Lung microvascular endothelial cell (primary cell): Measurements from ENCODE around the gene TP73. TPM values are rescaled to one million over a fixed set of nuclear protein-coding genes. Genes with fewer than 3 reads are reported as not detected.

Source experiments
- DNase-seq, 2 donors: peaks; one replicate each; pipeline versions ENCODE4 v3.0.0 to v3.0.0-alpha.2; 2010; ENCODE audit warnings: low read depth in 2 of 2
- total RNA-seq: library from RNA; depleted of rRNA; stranded (reverse); fragments of >200 nt; gene quantifications from 2 replicates; pipeline ENCODE4 v1.2.1, GENCODE V29; 2014

TP73 gene
- total RNA-seq, 1 donor from 2014 or later, result under 0.01 TPM

- no peak for DNase-seq
These were observed 1.0 kb upstream of the TP73 start for GRCh38 chr1:3651026-3651929.

- no peak for DNase-seq
These were observed 401 bp downstream of the TP73 start for GRCh38 chr1:3652548-3653285.

DNA sequence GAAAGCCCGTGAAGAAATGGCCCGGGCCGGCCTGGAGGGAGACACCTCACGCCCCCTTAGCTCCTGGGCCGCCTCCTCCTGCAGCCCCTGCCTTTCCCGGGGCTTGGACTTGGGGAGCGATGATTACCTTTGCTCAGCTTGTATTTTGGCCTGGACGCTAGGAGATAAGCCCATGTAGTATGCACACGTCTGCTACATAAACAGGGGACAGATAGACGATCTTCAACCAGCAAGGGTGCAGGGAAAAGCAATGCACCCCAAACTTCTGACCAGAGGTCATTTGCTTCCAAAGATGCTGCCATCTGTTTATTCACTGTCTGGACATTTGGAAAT lies 936 bp downstream of the TP73 start:
- DNase-seq, result no peak

- no peak for DNase-seq
These were observed 2.4 kb downstream of the TP73 start for GRCh38 chr1:3654549-3655281.

DNA sequence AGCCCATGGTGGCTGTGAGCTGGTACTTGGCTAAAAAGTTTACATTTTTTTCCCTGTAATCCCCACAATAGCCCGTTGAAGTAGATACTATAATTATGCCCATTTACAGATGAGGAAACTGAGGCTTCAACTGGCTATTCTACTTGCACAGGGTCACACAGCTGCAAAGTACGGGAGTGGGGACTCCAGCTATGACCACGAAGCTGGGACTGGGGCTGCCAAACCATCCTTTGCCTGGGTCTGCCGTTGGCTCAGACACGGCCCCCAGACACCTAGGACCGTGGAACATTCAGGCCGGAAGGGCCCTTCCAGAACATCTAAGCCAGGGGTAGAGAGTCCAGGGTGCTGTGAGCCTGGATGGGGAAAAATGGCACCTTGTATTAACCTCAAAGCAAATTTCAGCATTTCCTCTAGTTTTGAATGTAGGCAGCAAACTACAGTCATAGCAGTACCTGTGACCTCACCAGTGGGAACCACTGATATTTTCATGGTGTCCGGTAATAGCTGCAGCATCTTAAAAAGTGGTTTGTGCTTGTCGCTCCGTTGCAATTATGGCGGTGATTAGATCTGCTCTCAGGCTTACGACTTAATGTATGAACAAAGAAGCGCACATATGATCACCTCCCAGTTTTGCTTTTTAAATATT lies 4.3 kb downstream of the TP73 start:
- no peak for DNase-seq

DNA sequence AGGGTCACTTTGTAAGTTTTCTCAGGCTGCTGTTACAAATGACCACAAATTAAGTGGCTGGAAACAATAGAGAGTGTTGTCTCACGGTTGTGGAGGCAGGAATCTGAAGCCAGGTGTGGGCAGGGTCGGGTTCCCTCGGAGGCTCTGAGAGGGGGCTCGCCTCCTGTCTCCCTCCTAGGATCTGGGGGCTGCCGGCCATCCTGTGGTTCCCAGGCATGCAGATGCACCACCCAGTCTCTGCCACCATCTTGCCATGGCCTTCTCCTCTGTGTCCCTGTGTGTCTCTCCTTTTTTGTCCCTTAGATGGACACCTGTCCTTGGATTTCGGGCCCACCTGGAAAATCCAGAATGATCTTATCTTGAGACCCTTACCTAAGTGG lies 4.8 kb downstream of the TP73 start:
- no peak for DNase-seq

DNA sequence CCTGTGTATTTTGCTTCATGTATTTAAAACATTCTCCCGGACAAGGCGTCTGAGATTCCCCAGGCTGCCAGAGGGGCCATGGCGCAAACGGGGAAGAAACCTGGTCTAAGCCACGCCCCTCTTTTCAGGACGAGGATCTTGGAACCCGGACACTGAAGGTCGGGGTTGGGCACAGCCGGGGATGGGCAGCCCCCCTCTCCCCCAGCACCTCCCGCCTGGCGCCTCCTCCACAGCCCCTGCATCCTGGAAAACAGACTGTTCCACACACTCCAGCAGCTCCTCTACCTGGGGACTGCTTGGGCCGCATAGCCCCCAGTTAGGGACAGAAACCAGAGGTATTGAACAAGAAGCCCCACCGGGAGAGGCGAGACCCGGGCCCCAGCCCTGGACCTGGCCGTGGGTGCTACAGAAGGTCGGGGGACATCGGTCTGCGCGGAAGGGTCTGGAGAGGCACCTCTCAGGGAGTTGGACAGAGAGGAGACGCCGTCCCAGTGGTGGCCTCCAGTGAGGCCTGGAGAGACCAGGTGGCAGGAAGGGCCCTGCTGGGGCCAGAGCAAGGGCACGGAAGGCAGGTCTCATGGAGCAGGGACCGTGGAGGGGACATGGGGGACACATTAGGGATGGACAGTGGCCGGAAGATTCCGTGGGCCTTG lies 5.4 kb downstream of the TP73 start:
- no peak for DNase-seq

DNA sequence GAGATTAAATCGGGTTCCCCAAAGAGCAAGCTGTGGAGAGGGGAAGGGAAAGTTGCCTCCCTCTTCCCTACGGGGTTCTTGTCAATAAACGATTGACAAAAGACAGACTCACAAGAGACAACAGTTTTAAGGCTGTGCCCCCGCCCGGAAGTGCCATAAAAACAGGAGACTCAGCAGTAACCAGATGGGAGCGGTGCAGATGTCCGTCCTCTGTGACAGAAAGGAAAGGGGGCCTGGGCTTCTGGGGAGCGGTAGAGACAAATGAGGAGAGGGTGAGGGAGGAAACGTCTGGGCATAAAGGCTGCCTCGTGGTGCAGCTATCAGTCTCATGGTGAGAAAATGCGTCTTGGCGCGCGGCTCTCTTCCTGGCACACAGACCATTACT lies 5.9 kb downstream of the TP73 start:
- DNase-seq, result no peak

GRCh38 chr1:3659093-3659492 lies 6.8 kb downstream of the TP73 start:
- no peak for DNase-seq

DNA sequence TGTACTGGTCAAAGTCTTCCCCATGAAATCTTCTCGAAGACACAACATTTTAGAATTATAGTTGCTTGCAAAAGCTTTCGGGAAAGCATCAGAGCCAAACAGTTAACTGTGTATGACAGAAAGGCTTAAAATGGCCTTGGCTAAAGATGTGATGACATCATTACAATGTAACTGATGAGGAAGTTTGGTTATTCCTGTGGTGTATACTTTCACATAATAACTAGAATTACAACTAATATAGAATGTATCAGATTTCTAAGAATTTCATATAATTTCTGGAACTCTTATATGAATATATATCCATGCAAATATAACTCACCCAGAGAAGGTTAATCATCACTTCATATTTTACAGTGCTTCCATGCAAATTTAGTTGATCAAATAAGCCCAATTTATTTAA lies 8.4 kb downstream of the TP73 start:
- DNase-seq, result no peak

- no peak for DNase-seq
These were observed 9.3 kb downstream of the TP73 start for GRCh38 chr1:3661631-3662030.

DNA sequence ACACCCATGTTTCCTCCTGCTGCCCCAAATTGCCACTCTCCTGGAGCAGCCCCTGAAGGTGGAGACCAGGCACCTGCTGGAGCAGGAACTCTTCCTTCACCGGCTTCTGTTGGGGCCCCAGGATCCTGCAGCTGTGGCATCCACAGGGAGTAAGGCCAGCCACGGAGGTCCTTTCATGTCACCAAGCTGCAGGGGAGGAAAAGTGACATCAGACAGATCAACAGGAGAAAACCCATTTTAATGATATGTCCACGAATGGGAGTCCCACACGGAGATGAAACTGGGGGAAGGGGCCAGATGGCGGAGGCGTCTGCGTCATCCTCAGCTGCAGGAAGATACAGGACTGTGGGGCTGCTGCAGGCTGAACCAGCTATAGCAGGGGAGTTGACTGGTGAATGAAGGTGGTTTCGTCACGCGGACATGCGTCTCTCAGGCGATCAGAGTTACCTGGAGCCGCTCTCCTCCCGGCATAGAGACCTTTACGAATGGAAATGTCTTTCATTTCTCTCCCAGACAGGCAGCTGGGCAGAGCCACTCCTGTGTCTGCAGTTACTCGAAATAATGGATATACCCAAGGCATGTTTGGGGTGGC lies 9.9 kb downstream of the TP73 start:
- no peak for DNase-seq

GRCh38 chr1:3663999-3664699 lies 11.8 kb downstream of the TP73 start:
- no peak for DNase-seq

DNA sequence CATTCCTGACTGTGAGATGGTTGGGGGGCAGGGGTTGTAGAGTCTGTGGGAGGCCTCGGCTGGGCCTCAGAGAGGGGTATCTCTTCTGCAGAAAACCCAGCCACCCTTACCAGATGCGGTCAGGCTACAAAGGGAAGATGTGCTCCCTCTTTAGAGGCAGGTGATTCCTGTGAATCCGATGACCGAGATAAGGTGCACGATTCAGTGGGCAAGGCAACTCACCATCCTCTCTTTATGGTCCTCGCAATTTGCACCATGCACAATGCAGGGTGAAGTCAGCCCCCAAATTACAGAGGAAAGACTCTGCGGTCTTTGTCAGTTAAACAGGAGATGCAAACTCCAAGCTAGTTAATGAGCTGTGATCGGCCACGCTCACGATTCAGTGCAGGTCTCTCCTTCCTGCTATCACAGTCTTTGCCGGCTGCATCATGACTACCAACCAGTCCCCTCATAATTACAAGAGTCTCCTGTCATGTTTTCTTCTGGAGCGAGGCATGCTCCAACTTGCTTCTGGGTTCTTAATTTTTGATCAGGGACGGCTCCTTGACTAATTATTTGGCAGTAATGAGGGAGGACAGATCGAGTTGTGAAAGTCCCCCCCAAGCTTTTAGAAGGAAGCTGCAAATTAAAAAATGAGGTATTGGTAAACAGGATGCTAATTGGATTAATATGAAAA lies 12.5 kb downstream of the TP73 start:
- no peak for DNase-seq

DNA sequence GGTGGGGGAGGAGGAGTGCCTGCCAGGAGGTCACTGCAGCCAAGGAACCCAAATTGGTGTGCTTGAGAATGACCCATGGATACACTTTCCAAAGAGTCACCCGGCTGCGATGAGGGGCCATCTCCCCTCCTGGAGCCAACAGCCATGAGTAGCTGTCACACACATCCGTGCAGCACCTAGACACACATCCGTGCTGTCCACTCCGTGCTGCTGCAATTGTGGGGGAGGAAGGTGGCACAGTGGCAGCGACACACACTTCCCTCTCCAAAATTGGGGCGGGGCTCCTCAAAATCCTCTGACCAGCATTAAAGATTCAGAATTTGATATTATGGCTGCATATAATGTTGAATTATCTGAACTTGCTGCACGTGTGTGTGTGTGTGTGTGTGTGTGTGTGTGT lies 15.8 kb downstream of the TP73 start:
- DNase-seq, result no peak

DNA sequence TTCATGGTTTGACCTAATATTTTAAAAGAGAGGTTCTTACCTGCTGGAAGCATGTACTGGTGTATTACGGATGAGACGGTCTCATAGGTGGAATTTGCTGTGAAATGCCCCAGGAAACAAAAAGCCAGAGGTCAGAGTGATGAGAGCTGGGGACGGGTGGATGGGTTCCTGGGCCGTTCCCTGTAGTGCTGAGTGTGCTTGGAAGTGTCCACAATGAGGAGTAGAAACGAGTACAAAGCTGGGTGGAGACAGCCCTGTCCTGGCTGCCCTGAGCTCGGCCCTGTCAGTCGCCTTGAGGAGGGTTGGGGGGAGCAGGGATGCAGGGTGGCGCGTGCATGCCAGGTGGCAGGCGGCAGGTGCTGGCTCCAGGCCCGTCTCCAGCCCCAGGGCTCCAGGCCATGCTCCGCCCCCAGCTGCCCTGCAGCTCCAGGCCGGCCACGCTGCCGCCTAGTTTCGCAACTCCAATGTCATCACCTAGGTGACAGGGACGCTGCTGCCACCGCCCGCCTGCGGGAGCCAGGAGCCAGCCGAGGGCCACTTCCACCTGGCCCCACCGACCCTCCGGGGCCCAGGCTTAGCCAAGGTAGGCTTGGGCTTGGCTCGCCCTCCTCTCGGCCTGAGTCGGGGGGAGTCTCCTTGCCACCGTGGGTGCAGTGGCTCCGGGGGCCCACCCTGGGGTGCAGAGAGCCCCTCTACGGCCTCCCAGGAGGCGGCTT lies 16.4 kb downstream of the TP73 start:
- DNase-seq, result peak; percentile 34 to 84

- DNase-seq, result peak in 1 of 2 donors; percentile 45
These were observed 17.1 kb downstream of the TP73 start for GRCh38 chr1:3669421-3669821.

DNA sequence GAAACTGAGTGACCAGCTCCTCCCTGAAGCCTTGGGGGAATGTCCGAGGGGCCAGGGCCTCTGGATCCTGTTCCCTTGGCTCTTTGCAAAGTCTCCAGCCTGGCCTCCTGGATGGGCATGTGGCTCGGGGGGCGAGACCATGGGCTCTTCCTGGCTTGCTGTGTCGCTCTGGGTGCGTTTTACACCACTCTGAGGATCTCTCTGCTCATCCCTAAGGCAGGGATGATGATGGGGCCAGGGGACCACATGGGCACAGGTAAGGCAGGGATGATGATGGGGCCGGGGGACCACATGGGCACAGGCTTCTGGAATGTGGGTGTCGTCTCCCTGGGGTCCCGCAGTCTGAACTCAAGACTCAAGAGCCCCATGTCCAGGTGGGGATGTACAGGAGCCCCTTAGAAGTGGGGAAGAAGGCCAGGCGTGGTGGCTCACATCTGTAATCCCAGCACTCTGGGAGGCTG lies 17.7 kb downstream of the TP73 start:
- DNase-seq, result no peak

GRCh38 chr1:3670823-3671265 lies 18.5 kb downstream of the TP73 start:
- DNase-seq, result no peak
